SU-DHL-6 (cell line): ENCODE measurements around the gene ZNF22.

Source experiments
- H2AFZ ChIP-seq: fragments of 200-600 bp; sonication (generic); 2 replicates; pipeline ENCODE4 v1.6.1; 2014; ENCODE audit warnings: low read depth, mild to moderate bottlenecking, moderate library complexity, mixed read lengths, antibody characterized with exemption, low read length; ENCODE audit not compliant: severe bottlenecking
- H3F3A ChIP-seq: fragments of 200-600 bp; shearing (Covaris generic); 2 replicates; pipeline ENCODE4 v1.6.0; 2016; ENCODE audit warnings: antibody characterized with exemption, mild to moderate bottlenecking; ENCODE audit not compliant: insufficient read depth
- H3K27ac ChIP-seq: fragments of 200-600 bp; sonication (generic); 2 replicates; pipeline ENCODE4 v1.5.1; 2016; ENCODE audit warnings: low read depth, mild to moderate bottlenecking, low read length, moderate library complexity, mixed read lengths
- H3K27me3 ChIP-seq: fragments of 200-600 bp; sonication (generic), shearing (Covaris generic); 2 replicates; pipeline ENCODE4 v1.6.0; 2014; ENCODE audit warnings: mild to moderate bottlenecking, low read length
- H3K36me3 ChIP-seq: fragments of 200-600 bp; sonication (generic); 2 replicates; pipeline ENCODE4 v1.6.1; 2014; ENCODE audit warnings: mild to moderate bottlenecking, low read length, mixed read lengths
- H3K4me2 ChIP-seq: fragments of 300-600, 200-600 bp; shearing (Covaris generic), sonication (generic); 2 replicates; pipeline ENCODE4 v1.6.0; 2014; ENCODE audit warnings: low read length, low read depth, mild to moderate bottlenecking; ENCODE audit not compliant: poor library complexity, severe bottlenecking
- H3K4me3 ChIP-seq: fragments of 200-600 bp; sonication (generic); 2 replicates; pipeline ENCODE4 v1.5.1; 2014; ENCODE audit warnings: antibody characterized with exemption, low read length, mild to moderate bottlenecking, mixed read lengths; ENCODE audit not compliant: insufficient read depth, poor library complexity, severe bottlenecking
- H3K79me2 ChIP-seq: fragments of 200-600 bp; sonication (generic); 2 replicates; pipeline ENCODE4 v1.6.1; 2014; ENCODE audit warnings: mild to moderate bottlenecking, low read length, moderate library complexity; ENCODE audit not compliant: insufficient read depth
- H3K9ac ChIP-seq: fragments of 200-600 bp; sonication (generic); 2 replicates; pipeline ENCODE4 v1.7.0; 2014; ENCODE audit warnings: mild to moderate bottlenecking, low read length
- H3K9me2 ChIP-seq: fragments of 200-600 bp; sonication (generic); replicated peaks from 2 replicates; pipeline ENCODE4 v1.6.1; 2014; ENCODE audit warnings: low read length; ENCODE audit not compliant: insufficient read depth
- H3K9me3 ChIP-seq: fragments of 200-600 bp; sonication (generic); 2 replicates; pipeline ENCODE4 v1.6.1; 2014; ENCODE audit warnings: low read length, mixed read lengths; ENCODE audit not compliant: insufficient read depth
- H4K20me1 ChIP-seq: fragments of 200-600 bp; sonication (generic); 2 replicates; pipeline ENCODE4 v1.6.1; 2014; ENCODE audit warnings: low read depth, mild to moderate bottlenecking, antibody characterized with exemption, low read length, moderate library complexity, mixed read lengths
- CTCF ChIP-seq: fragments of 200-600 bp; sonication (generic); IDR thresholded peaks from one replicate; pipeline ENCODE4 v1.5.1; 2017; ENCODE audit warnings: antibody characterized with exemption, mild to moderate bottlenecking, low read length, moderate library complexity; ENCODE audit not compliant: insufficient read depth, poor library complexity, severe bottlenecking
- EZH2phosphoT487 ChIP-seq: fragments of 200-600 bp; sonication (generic), shearing (Covaris generic); conservative IDR thresholded peaks from 2 replicates; pipeline ENCODE4 v1.6.1; 2018; ENCODE audit warnings: mild to moderate bottlenecking, antibody characterized with exemption, low read length, moderate library complexity, mixed read lengths

ZNF22 gene

GRCh38 chr10:44962870-44963738 lies 37.6 kb upstream of the ZNF22 start:
- H4K20me1 ChIP-seq, result no peaks in the 10 kb centered on the region
- H3K9ac ChIP-seq, result no peak overlapping the region
- H3K36me3 ChIP-seq, result no peaks in the 10 kb centered on the region
- H3K79me2 ChIP-seq, result no peaks in the 10 kb centered on the region
- no peak overlapping the region for H3K27ac ChIP-seq
- H3K9me2 ChIP-seq, result no peaks in the 10 kb centered on the region
- no peak for TF ChIP-seq EZH2phosphoT487
- no peak for TF ChIP-seq CTCF
- H3K4me2 ChIP-seq, result no peak overlapping the region
- H3K27me3 ChIP-seq, result no peaks in the 10 kb centered on the region
- no peak overlapping the region for H2AFZ ChIP-seq
- H3K9me3 ChIP-seq, result no peaks in the 10 kb centered on the region
- H3K4me3 ChIP-seq, result no peak overlapping the region
- H3F3A ChIP-seq, result no peaks in the 10 kb centered on the region

GRCh38 chr10:44963772-44964633 lies 36.7 kb upstream of the ZNF22 start:
- Histone ChIP-seq H3K9ac (no peak overlapping the region), H3K9me3 (no peaks in the 10 kb centered on the region), H2AFZ (no peak overlapping the region), H3F3A (no peaks in the 10 kb centered on the region), H3K27me3 (no peaks in the 10 kb centered on the region), H4K20me1 (no peaks in the 10 kb centered on the region), H3K9me2 (no peaks in the 10 kb centered on the region), H3K27ac (no peak overlapping the region), H3K36me3 (no peaks in the 10 kb centered on the region), H3K4me3 (no peak overlapping the region), H3K4me2 (no peak overlapping the region), H3K79me2 (no peaks in the 10 kb centered on the region)
- TF ChIP-seq CTCF (no peak), EZH2phosphoT487 (no peak)

- no peaks in the 10 kb centered on the region for H3K36me3 ChIP-seq
- no peak overlapping the region for H3K27ac ChIP-seq
- no peaks in the 10 kb centered on the region for H3K27me3 ChIP-seq
- no peak overlapping the region for H3K4me2 ChIP-seq
- no peak for TF ChIP-seq CTCF
- no peak for TF ChIP-seq EZH2phosphoT487
- H2AFZ ChIP-seq, result no peak overlapping the region
- no peak overlapping the region for H3K4me3 ChIP-seq
- no peaks in the 10 kb centered on the region for H3F3A ChIP-seq
- no peaks in the 10 kb centered on the region for H3K9me2 ChIP-seq
- no peaks in the 10 kb centered on the region for H3K9me3 ChIP-seq
- no peaks in the 10 kb centered on the region for H4K20me1 ChIP-seq
- no peak overlapping the region for H3K9ac ChIP-seq
- H3K79me2 ChIP-seq, result no peaks in the 10 kb centered on the region
Observed at GRCh38 chr10:44965104-44965503, 35.6 kb upstream of the ZNF22 start.
